GM10847 (cell line): ENCODE measurements around the gene ASIC2.

Experiments used
- POLR2A ChIP-seq: IDR thresholded peaks from 2 replicates; pipeline ENCODE4 v1.6.1; 2011; ENCODE audit not compliant: insufficient read length; ENCODE audit errors: extremely low read depth

Gene ASIC2

DNA sequence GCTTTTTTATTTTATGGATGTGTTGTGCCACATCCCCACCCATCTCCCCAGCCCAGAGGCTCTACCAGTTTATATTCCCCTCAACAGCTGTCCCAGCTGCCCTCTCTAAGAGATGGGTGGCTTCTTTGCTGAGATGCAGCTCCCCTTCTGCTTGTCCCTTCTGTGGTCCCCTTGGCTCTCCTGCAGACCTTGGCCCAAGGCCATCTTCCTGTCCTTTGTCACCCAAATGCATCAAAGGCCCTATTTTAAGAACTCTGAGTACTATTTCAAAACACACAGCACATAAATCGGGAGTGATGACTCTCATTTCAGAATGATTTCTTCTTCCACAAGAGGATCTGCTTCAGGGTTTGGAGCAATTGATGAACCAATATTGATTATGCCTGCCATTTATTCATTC is 216.1 kb downstream of the ASIC2 start:
- no peak for TF ChIP-seq POLR2A

- no peak for TF ChIP-seq POLR2A
Measured at GRCh38 chr17:33073416-33073815, 219.7 kb downstream of the ASIC2 start.

DNA sequence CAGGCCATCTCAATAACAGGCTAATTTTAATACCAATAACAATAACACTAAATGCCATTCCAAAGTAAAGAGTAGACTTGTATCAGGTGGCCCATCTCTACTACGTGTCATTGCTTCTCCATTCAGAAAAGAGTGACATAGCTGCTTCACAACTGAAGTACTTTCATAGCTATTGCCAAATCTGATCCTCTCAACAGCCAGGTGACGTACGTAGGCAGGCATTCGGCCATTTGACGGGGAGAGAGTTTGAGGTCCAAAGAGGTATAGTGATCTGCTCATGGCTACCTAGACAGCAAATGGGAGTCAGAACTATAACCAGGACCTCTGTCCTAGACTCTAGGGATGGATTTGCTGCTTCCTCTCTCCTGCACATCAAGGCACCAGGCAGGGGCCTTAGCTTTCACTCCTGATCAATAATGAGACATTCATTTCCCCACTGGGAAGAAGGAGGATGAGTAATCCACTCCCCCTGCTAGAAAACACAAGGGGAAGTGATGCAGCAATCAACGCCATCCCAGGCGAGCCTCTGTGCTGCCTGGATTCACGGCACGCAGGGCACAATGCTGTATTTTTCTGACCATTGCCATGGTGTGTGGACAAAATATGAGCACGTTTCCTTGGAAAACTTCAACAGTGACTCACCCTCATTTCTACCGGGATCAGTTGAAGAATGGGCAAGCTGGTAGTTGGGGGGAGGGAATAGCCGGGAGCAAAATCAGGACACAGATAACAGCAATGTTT is 220.5 kb downstream of the ASIC2 start:
- TF ChIP-seq POLR2A: no peak

DNA sequence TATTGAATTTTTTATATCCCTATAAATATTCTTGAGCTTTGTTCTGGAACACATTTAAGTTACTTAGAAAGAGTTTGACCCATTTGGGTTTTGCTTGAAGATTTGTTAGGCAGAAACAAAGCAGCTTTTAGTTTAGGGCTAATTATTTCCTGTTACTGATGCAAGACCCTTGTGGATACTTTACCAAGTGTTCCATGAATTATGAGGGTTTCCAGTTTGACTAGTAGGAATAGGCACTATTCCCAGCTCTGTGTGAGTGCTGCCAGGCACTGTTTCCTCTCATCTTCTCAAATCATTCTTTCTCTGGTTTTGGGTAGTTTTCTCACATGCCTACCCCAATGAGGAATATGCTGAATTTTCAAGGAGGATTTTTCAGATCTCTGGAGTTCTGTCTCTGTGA is 221.4 kb downstream of the ASIC2 start:
- TF ChIP-seq POLR2A: no peak

- TF ChIP-seq POLR2A: no peak
Measured at GRCh38 chr17:33057564-33057963, 235.5 kb downstream of the ASIC2 start.

- TF ChIP-seq POLR2A: no peak
Measured at GRCh38 chr17:33056399-33057146, 236.5 kb downstream of the ASIC2 start.

DNA sequence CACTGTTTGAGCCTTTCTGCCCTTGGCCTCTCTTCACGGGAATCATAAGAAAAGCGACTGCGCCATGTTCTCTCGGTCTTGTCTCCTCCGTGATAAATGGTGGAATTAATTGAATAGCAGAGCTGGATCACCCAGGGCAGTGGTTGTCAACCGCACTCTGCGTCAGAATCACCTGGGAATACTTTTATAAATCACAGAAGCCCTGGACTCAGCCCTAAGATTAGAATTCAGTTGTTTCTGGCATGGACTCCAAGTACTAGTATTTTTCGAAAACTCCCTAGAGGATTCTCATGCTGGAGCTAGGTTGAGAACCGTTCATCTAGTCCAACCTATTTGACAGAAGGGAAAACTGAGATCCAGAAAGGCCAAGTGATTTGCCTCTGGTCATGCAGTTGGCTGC is 237.3 kb downstream of the ASIC2 start:
- TF ChIP-seq POLR2A: no peak

DNA sequence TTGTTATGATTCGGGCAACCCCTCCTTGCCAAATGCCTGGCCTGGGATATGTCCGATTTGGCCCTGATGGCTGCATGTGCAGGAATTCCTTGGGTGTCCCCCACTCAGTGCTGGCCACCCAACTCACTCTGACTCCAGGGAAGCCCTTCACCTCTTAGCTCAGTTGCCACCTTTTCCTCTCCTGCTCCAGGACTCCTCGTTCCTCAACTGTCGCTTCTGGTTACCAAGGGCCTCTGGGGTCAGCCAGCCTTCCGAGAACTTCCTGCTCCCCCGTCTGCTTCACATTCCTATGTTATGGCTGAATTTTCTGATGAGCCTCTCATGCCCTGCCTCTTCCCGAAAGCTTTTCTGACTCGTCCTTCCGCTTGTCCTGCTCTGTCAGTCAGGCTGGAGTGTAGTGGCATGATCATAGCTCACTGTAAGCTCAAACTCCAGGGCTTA is 237.9 kb downstream of the ASIC2 start:
- no peak for TF ChIP-seq POLR2A

DNA sequence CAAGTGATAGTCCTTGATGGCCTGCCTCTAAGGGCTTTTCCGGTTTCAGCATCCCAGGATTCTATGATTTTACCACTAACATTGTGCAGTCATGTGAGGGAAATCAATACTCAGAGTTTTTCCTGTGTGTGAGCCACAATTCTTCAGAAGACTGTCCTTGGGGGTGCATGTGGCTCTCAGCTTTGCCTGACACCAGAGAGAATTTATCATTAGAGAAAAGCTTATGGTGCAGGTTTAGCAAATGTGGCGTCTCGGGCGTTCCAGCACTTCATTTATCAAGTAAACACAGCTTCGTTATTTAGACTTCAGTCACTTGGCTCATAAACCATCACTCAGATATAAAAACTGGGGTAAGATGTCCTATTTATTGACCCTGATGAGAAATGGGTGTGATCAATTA is 238.7 kb downstream of the ASIC2 start:
- no peak for TF ChIP-seq POLR2A

- TF ChIP-seq POLR2A: no peak
Measured at GRCh38 chr17:33053676-33054075, 239.4 kb downstream of the ASIC2 start.

DNA sequence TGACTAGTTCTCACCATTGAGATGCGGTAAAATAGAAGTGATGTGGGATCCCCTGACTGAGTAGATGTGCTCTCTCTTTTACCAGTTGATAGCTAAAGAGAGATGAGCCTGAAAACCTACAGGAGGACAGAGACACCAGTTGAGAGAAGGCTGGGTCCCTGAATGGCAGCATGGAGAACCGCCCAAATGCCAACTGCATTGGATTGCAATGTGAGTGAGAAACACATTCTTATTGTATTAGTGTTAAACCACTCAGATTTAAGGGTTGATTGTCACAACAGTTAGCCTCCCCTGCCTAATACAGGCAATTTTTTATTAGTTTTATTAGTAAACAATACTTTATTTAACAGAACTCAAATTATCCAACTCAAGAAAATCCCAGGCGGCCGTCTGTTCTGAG is 240.2 kb downstream of the ASIC2 start:
- TF ChIP-seq POLR2A: no peak

- TF ChIP-seq POLR2A: no peak
Measured at GRCh38 chr17:33050611-33051140, 242.4 kb downstream of the ASIC2 start.

- no peak for TF ChIP-seq POLR2A
Measured at GRCh38 chr17:33049781-33050414, 243.2 kb downstream of the ASIC2 start.

DNA sequence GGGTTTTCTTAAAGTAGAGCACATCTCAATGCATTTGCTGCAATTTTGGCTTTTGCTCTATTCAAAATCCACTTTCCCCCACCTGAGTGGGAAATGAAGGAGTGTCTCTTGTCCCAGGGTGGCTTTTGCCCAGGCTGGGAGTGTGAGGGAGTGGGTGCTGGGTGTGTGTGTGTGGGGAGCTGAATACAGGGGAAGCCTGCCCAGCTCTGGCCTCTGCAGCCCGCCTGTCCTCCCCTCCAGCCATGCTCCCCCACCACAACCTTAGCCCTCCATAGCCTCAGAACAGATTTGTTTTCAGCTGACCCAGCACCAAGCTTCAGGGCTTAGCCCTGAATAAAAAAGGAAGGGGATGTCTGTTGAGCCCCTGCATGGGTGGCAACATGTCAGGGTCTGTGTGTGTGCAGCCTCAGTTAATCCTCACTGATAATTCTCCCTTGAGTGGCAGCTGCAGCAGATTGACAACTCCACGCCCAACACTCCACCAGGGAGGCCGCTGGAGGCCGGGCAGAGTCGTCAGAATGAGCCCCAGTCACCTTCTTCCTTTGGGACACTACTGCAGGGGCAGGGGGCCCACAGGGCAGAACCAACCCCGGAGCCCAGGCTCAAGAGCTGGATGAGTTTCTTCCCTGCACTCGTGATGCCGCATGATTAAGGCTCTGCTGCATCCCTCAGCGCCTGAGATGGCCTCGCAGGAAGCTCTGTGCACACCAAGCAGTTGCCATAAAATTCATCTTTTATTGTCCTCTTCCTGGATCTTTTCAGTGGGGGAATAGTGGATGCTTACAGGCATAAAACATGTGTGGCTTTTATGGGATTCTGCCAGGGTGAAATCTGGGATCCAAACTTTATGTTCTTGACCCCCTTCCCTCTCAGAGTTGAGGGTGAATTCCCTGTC is 246.5 kb downstream of the ASIC2 start:
- TF ChIP-seq POLR2A: no peak

DNA sequence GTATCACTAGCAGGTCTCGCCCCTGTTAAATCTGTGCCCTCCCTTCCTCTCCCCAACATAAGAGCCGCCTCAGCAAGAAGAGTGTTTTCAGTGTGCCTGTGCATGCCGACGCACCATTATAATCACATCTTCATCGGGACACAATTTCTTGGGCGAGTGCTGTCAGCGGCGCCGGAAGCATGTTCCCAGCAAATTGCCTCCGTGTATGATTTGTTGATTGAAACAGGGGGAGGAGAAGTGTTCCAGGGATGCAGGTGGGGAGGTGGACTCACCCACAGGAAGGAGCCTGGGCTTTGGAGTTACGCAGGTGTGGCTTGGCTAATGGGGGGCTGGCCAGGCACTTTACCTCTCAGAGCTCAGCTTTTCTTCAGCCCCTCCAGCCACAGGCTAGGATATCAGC is 247.9 kb downstream of the ASIC2 start:
- no peak for TF ChIP-seq POLR2A

- TF ChIP-seq POLR2A: no peak
Measured at GRCh38 chr17:33044771-33045170, 248.3 kb downstream of the ASIC2 start.

- TF ChIP-seq POLR2A: no peak
Measured at GRCh38 chr17:33040461-33040860, 252.6 kb downstream of the ASIC2 start.
